IPS-18c (cell line): ENCODE data around the gene PLA2G2D.

Source experiments
- H3K4me3 ChIP-seq: 2 replicates; pipeline ENCODE4 v1.7.0; 2013; ENCODE audit warnings: low read depth, mild to moderate bottlenecking, low read length, moderate library complexity; ENCODE audit not compliant: insufficient read depth
- H3K9me3 ChIP-seq: one replicate; pipeline ENCODE4 v1.6.1; 2013; ENCODE audit warnings: mild to moderate bottlenecking, low read length, moderate library complexity; ENCODE audit not compliant: control insufficient read depth, insufficient read depth

PLA2G2D gene

GRCh38 chr1:20105856-20106255 is 13.5 kb downstream of the PLA2G2D start:
- Histone ChIP-seq H3K4me3 (no peak overlapping the region), H3K9me3 (no peaks in the 10 kb centered on the region)

GRCh38 chr1:20102875-20103274 is 16.5 kb downstream of the PLA2G2D start:
- no peak overlapping the region for H3K4me3 ChIP-seq
- H3K9me3 ChIP-seq = no peaks in the 10 kb centered on the region

- no peak overlapping the region for H3K4me3 ChIP-seq
- H3K9me3 ChIP-seq = peaks cover 7% of the 10 kb centered on the region
Observed at GRCh38 chr1:20100632-20101355, 18.5 kb downstream of the PLA2G2D start.

- Histone ChIP-seq H3K9me3 (peaks cover 7% of the 10 kb centered on the region), H3K4me3 (no peak overlapping the region)
Observed at GRCh38 chr1:20099533-20099932, 19.8 kb downstream of the PLA2G2D start.

- Histone ChIP-seq H3K4me3 (no peak overlapping the region), H3K9me3 (peaks cover 7% of the 10 kb centered on the region)
Observed at GRCh38 chr1:20096840-20097447, 22.4 kb downstream of the PLA2G2D start.

GRCh38 chr1:20095564-20096434 is 23.5 kb downstream of the PLA2G2D start:
- no peak overlapping the region; the same call in 1 of the 2 replicates for H3K4me3 ChIP-seq

GRCh38 chr1:20093940-20094391 is 25.4 kb downstream of the PLA2G2D start:
- Histone ChIP-seq H3K4me3 (no peak overlapping the region), H3K9me3 (peaks cover 7% of the 10 kb centered on the region)

More at GRCh38 chr1:20095564-20096434, 23.5 kb downstream of the PLA2G2D start:
- peaks cover 7% of the 10 kb centered on the region for H3K9me3 ChIP-seq

- peaks cover 7% of the 10 kb centered on the region for H3K9me3 ChIP-seq
- no peak overlapping the region for H3K4me3 ChIP-seq
Observed at GRCh38 chr1:20093303-20093702, 26.0 kb downstream of the PLA2G2D start.

- Histone ChIP-seq H3K9me3 (no peaks in the 10 kb centered on the region), H3K4me3 (no peak overlapping the region)
Observed at GRCh38 chr1:20090641-20091040, 28.7 kb downstream of the PLA2G2D start.

GRCh38 chr1:20090119-20090518 is 29.2 kb downstream of the PLA2G2D start:
- H3K9me3 ChIP-seq = no peaks in the 10 kb centered on the region

GRCh38 chr1:20089328-20090077 is 29.8 kb downstream of the PLA2G2D start:
- Histone ChIP-seq H3K9me3 (no peaks in the 10 kb centered on the region), H3K4me3 (no peak overlapping the region)

More at GRCh38 chr1:20090119-20090518, 29.2 kb downstream of the PLA2G2D start:
- no peak overlapping the region for H3K4me3 ChIP-seq

GRCh38 chr1:20087668-20088067 is 31.7 kb downstream of the PLA2G2D start:
- Histone ChIP-seq H3K9me3 (no peaks in the 10 kb centered on the region), H3K4me3 (no peak overlapping the region)

GRCh38 chr1:20086800-20087199 is 32.5 kb downstream of the PLA2G2D start:
- Histone ChIP-seq H3K4me3 (no peak overlapping the region), H3K9me3 (no peaks in the 10 kb centered on the region)

- no peaks in the 10 kb centered on the region for H3K9me3 ChIP-seq
- H3K4me3 ChIP-seq = no peak overlapping the region
Observed at GRCh38 chr1:20083178-20083944, 36.0 kb downstream of the PLA2G2D start.

GRCh38 chr1:20082772-20083171 is 36.6 kb downstream of the PLA2G2D start:
- Histone ChIP-seq H3K9me3 (no peaks in the 10 kb centered on the region), H3K4me3 (no peak overlapping the region)

GRCh38 chr1:20081353-20081810 is 38.0 kb downstream of the PLA2G2D start:
- Histone ChIP-seq H3K9me3 (no peaks in the 10 kb centered on the region), H3K4me3 (no peak overlapping the region)
